Right lobe of liver (tissue), 6 donors: ENCODE results near the gene BBLN. TPM values are rescaled to one million over a fixed set of nuclear protein-coding genes. Genes with fewer than 3 reads are reported as not detected.

Experiments used
- ATAC-seq, 4 donors: fragments of 200-7000 bp; cut with Tn5 transposase; one replicate each; pipeline ENCODE4 v1.9.1; 2020; ENCODE audit warnings: mild to moderate bottlenecking in 4 of 4, moderate library complexity in 4 of 4
- DNase-seq, 3 donors: peaks; one replicate each; pipeline ENCODE4 v3.0.0-alpha.2; 2020
- H3K27ac ChIP-seq, 3 donors: fragments of 200-600 bp; one replicate each; pipeline ENCODE4 v1.8.0; 2022
- H3K27me3 ChIP-seq, 2 donors: fragments of 200-600 bp; one replicate each; pipeline ENCODE4 v1.8.0; 2022
- H3K36me3 ChIP-seq, 4 donors: fragments of 200-600 bp; sonication (generic) in 1 of 4; one replicate each; pipeline versions ENCODE4 v1.5.1 to v1.8.0; 2017 to 2022; ENCODE audit warnings: control low read depth in 1 of 4
- H3K4me1 ChIP-seq, 4 donors: fragments of 200-600 bp; sonication (generic) in 1 of 4; one replicate each; pipeline versions ENCODE4 v1.5.1 to v1.8.0; 2017 to 2022; ENCODE audit warnings: control low read depth in 1 of 4
- H3K4me3 ChIP-seq, 3 donors: fragments of 200-600 bp; one replicate each; pipeline ENCODE4 v1.8.0; 2022
- H3K9me3 ChIP-seq, 4 donors: fragments of 200-600 bp; sonication (generic) in 1 of 4; one replicate each; pipeline versions ENCODE4 v1.5.1 to v1.8.0; 2017 to 2022; ENCODE audit warnings: control low read depth in 1 of 4
- POLR2A ChIP-seq: fragments of 450-650 bp; IDR thresholded peaks from one replicate; pipeline ENCODE4 v1.6.1; 2017; ENCODE audit warnings: antibody characterized with exemption, mild to moderate bottlenecking
- WGBS: methylation state at CpG from one replicate; pipeline ENCODE4 v1.1.6; 2018; ENCODE audit warnings: low coverage, low lambda C conversion rate; ENCODE audit not compliant: insufficient coverage; ENCODE audit errors: missing lambda C conversion rate; 5-methylcytosine and 5-hydroxymethylcytosine counted together
- intact Hi-C, 2 donors: fragments of 100-400 bp; cut with DNase I; formaldehyde crosslinking; loops; one replicate each; pipeline versions ENCODE4 v1.11.2 to v1.14.1; 2022
- total RNA-seq, 6 experiments: library from RNA; depleted of rRNA in 2 of 6; stranded (reverse); fragments of >200 nt in 2 of 6; fragmentation: NEBNext Ultra II Directional in 3 of 6; extraction: Animal tissue kit (Norgen Biotek cat#: 25700) in 3 of 6; gene quantifications; one replicate each; pipeline versions ENCODE4 v1.1.0 to v1.2.4, GENCODE V29; 2016 to 2023
- TF ChIP-seq, protein P1 (sequence below), 4 donors: fragments of 200-600 bp in 3 of 4; fragments of 450-650 bp in 1 of 4; IDR thresholded peaks; one replicate each; pipeline versions ENCODE4 v1.5.1 to v1.8.0; 2016 to 2022; ENCODE audit warnings: antibody characterized with exemption in 4 of 4, mild to moderate bottlenecking in 2 of 4
- donor health status: DM: no; HTN: yes; CAD: no.
- donor health status: DM: no; HTN: no; CAD: no.
- donor health status: DM: no; HTN: no; CAD: no.
- donor health status: DM: no; HTN: yes; CAD: no.
- donor health status: DM: no; HTN: yes; CAD: no.

The BBLN gene
- total RNA-seq, 6 experiments from 2014 or later, result 13.5 to 192 (median 17.7) TPM

DNA sequence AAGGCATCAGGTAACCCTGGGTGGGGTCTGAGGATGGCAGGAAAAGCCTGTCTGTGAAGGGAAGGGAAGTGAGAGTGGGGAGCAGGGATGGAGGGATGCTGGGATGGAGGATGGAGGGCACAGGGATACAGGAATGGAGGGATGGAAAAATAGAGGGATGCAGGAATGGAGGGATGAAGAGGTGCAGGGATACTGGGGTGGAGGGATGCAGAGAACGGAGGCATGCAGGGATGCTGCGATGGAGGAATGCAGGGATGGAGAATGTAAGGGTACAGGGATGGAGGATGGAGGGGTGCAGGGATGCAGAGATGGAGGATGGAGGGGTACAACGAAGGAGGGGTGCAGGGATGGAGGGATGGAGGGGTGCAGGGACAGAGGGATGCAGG lies 41.6 kb upstream of the BBLN start:
- Histone ChIP-seq H3K27ac (no peak overlapping the region), H3K36me3 (peaks cover 0 to 15% (median 7%) of the 10 kb centered on the region in 4 donors), H3K27me3 (no peaks in the 10 kb centered on the region), H3K4me3 (no peak overlapping the region), H3K9me3 (no peaks in the 10 kb centered on the region), H3K4me1 (peaks cover 0 to 30% (median 16%) of the 10 kb centered on the region in 4 donors)
- no peak for TF ChIP-seq POLR2A
- TF ChIP-seq, protein P1, sequence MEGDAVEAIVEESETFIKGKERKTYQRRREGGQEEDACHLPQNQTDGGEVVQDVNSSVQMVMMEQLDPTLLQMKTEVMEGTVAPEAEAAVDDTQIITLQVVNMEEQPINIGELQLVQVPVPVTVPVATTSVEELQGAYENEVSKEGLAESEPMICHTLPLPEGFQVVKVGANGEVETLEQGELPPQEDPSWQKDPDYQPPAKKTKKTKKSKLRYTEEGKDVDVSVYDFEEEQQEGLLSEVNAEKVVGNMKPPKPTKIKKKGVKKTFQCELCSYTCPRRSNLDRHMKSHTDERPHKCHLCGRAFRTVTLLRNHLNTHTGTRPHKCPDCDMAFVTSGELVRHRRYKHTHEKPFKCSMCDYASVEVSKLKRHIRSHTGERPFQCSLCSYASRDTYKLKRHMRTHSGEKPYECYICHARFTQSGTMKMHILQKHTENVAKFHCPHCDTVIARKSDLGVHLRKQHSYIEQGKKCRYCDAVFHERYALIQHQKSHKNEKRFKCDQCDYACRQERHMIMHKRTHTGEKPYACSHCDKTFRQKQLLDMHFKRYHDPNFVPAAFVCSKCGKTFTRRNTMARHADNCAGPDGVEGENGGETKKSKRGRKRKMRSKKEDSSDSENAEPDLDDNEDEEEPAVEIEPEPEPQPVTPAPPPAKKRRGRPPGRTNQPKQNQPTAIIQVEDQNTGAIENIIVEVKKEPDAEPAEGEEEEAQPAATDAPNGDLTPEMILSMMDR (IDR thresholded peaks at IDR 0.05), result no peak
- DNase-seq (peak in 2 of 3 donors; percentile 22 to 29), ATAC-seq (no peak)
- intact Hi-C loops, result no loop called here
- 32% methylated on average over 3 of the region's 3 CpGs for WGBS

DNA sequence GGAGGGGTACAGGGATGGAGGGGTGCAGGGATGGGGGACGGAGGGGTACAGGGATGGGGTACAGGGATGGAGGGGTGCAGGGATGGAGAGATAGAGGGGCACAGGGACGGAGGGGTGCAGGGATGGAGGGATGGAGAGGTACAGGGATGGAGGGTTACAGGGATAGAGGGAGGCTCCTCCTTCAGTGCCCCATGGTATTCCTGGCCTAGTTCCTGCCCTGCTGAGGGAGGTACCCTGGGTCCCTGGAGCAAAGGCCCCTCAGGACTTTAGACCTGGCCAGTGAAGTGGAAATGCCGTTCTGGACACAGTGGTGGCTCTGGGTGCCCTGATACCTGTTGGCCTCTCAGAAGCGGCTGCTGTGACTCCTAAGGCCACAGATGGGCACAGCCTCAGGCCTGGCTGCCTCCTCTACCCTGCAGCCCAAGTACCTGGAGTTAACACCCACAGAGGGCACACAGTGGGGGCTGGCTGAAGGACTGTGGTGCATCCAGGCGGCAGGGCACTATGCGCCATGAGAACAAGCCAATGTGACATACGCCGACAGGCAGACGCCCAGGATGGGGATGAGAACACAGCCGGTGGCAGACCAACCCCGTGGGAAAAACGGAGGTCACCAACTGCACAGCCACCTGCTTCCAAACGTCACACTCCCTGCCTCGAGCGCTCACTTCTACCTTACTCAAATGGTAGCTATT lies 40.9 kb upstream of the BBLN start:
- Histone ChIP-seq H3K4me3 (no peak overlapping the region), H3K4me1 (peaks cover 0 to 28% (median 16%) of the 10 kb centered on the region in 4 donors), H3K27ac (no peak overlapping the region), H3K9me3 (no peaks in the 10 kb centered on the region), H3K36me3 (peaks cover 0 to 21% (median 8%) of the 10 kb centered on the region in 4 donors), H3K27me3 (no peaks in the 10 kb centered on the region)
- DNase-seq (peak in 2 of 3 donors; percentile 43 to 46), ATAC-seq (no peak)
- intact Hi-C loops, result no loop called here
- WGBS, result 60% methylated on average over 5 of the region's 15 CpGs
- TF ChIP-seq, protein P1 (IDR thresholded peaks at IDR 0.05), result no peak
- TF ChIP-seq POLR2A, result no peak

DNA sequence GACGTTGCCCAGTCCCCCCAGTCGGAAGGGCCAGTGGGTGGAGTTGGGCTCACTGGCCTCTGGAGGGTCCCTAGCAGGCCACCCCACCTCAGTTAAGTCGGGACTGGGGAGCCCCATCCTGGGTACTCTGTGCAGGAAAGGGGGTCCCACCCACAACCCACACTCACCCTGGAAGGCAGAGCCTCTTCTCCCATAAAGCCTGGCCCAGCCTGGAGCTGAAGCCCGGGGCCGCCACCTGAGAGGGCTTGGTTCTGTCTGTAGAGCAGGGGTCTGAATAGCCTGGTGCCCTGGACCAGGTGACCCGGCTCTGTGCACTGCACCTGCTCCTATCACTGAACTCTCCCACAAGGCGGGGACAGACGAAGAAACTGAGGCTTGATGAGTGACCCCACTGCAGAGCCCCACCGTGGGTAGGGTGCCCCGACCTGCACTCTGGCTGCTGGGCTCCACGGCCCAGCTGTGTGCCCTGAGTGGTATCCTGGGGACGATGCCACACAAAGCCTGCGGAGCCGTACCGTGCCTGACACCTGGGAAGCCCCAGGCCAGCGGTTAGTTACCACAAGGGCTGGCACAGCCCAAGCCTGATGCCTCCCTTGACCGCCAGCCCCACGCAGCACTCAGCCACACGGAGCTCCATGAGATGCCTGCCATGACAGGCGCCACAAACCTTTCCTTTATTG lies 39.9 kb upstream of the BBLN start:
- Histone ChIP-seq H3K4me3 (no peak overlapping the region), H3K27ac (no peak overlapping the region), H3K4me1 (peaks cover 0 to 20% (median 11%) of the 10 kb centered on the region in 4 donors), H3K9me3 (no peaks in the 10 kb centered on the region), H3K27me3 (no peaks in the 10 kb centered on the region), H3K36me3 (peaks cover 0 to 22% (median 8%) of the 10 kb centered on the region in 4 donors)
- DNase-seq (peak; percentile 22 to 56 (median 41)), ATAC-seq (no peak)
- TF ChIP-seq, protein P1 (IDR thresholded peaks at IDR 0.05), result no peak
- TF ChIP-seq POLR2A, result no peak
- no CpG with 5 or more reads among the region's 20 CpGs for WGBS
- intact Hi-C loops, result no loop called here

DNA sequence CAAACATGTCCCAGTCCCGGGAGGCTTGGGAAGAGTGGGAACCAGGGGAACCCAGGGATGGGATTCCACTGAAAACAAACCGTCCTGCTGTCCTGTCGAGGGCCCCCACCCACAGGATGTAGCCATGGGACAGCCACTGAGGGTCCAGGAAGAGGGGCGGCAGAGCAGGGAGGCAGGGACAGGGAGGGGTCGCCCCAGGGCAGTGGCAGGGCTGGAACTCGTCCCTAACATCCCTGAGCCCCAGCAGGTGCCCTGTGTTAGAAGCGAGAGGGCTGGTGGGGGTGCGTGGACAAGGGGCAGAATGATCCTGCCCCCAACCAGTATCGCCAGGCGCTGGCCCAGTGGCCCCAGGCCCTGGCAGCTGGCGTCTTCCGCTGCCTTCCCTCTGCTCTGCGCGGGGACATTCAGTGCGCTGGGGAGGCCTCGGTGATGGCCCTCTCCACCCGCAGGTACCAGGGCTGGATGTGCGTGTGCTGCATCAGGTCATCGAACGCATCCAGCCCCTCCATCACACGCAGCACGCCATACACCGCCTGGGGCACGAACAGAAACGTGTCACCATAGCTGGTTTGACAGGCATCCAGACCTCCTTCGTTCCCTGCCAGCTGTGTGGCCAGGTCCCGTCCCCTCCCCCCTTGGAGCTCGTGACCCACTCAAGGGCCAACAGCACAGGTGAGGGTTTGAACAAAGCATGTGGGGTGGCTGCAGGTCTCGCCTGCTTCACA lies 39.2 kb upstream of the BBLN start:
- no peak overlapping the region for H3K4me3 ChIP-seq
- H3K36me3 ChIP-seq, result peaks cover 0 to 22% (median 8%) of the 10 kb centered on the region in 4 donors
- TF ChIP-seq, protein P1 (IDR thresholded peaks at IDR 0.05), result no peak
- no peak for TF ChIP-seq POLR2A
- DNase-seq, result peak; percentile 24 to 50 (median 43)
- no peak overlapping the region for H3K27ac ChIP-seq
- no peaks in the 10 kb centered on the region for H3K27me3 ChIP-seq
- H3K4me1 ChIP-seq, result peaks cover 0 to 18% (median 9%) of the 10 kb centered on the region in 4 donors
- intact Hi-C loops, result no loop called here
- no peaks in the 10 kb centered on the region for H3K9me3 ChIP-seq
- ATAC-seq, result no peak
- 75% methylated on average over 4 of the region's 29 CpGs for WGBS
